Anterior cingulate cortex (tissue), 58 donors: ENCODE data around the gene RPL41.

ENCODE experiments used
- DNase-seq, 58 donors: peaks; one replicate each; lab custom pipeline; 2025; lab: John Stamatoyannopoulos, UW

Gene RPL41

DNA sequence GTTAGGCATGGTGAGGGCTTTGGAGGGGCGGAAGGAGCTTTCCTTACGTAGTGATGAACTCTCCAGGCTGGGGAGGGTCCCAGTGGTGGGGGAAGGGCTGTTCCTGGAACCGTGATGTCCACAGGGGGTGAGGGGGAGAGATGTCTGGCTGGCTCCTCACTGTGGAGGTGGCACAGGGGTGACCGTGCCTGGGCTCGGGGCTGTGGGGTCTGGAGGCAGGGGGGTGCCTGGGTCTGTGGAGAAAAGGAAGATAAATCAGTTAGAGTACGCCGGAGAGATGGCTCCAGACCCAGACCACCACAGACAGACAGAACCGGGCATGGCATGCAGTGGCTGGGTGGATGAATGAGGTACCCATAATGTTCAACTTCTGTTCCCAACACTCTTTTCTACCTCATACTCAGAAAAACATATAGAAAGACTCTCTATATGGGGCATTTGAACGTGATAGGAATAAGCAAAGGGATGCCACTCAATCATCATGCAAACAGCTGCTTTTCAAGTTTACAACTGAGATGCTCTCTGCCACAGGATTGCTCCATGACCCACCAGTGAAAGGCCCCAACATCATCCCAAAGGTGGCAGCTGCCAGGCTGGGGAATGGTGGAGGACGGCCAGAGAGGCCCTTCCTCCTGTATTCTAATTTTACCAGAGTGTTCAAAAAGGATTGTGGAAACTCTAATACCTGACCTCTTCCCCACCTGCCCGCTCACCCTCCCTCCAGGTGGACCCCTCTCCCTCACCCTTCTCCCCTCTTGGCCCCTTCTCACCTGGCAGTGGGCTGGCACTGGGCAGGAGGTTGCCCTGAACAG, 47.3 kb downstream of the RPL41 start:
- DNase-seq = no peak

DNA sequence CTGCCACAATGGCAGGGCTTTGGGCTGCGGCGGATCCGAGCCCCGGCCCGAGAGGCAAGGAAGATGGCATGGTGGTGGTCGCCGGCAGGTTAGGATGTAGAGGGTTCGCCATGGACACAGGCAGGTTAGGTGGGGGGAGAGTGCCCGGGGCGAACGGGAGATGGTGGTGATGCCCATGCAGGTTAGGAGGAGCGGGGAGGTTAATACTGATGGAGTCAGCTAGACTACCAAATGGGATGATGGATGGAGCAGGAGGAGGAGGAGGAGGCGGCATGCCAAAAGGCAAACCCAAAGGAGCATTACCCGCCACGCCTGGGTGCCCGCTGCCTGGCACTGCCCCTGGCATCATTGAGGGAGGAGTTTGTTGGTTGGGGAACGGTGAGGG, 47.9 kb downstream of the RPL41 start:
- DNase-seq = no peak

DNA sequence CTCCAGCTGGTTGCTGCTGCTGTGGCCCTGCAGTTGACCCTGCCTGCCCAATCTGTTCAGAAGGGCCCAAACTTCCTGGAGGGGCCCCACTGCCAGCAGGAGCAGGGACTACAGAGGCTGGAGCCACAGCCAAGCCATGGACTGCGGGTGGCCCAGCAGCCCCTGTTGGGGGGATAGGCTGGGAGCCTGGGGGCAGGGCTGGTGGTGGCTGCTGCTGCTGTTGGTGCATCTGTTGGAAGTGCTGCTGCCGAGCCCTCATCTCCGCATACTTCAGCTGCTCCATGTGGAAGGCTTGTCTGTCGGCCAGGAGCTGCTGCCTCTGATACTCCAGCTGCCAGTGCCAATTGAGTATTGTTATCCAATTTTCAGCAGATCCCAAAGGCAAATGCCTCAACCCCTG, 48.9 kb downstream of the RPL41 start:
- no peak for DNase-seq
